ENCODE data around the gene PIPOX.

The PIPOX gene

GRCh38 chr17:29045026-29045425 is 2.1 kb downstream of the PIPOX start:
- DNase-seq (ENCODE audit: low read depth): no peak
- H3K4me3 ChIP-seq (ENCODE audit: low read depth, low read length): no peak overlapping the region
- TF ChIP-seq, protein P1, sequence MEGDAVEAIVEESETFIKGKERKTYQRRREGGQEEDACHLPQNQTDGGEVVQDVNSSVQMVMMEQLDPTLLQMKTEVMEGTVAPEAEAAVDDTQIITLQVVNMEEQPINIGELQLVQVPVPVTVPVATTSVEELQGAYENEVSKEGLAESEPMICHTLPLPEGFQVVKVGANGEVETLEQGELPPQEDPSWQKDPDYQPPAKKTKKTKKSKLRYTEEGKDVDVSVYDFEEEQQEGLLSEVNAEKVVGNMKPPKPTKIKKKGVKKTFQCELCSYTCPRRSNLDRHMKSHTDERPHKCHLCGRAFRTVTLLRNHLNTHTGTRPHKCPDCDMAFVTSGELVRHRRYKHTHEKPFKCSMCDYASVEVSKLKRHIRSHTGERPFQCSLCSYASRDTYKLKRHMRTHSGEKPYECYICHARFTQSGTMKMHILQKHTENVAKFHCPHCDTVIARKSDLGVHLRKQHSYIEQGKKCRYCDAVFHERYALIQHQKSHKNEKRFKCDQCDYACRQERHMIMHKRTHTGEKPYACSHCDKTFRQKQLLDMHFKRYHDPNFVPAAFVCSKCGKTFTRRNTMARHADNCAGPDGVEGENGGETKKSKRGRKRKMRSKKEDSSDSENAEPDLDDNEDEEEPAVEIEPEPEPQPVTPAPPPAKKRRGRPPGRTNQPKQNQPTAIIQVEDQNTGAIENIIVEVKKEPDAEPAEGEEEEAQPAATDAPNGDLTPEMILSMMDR (IDR thresholded peaks at IDR 0.05; ENCODE audit: insufficient read depth, low read depth, low read length, missing control alignments): no peak

DNA sequence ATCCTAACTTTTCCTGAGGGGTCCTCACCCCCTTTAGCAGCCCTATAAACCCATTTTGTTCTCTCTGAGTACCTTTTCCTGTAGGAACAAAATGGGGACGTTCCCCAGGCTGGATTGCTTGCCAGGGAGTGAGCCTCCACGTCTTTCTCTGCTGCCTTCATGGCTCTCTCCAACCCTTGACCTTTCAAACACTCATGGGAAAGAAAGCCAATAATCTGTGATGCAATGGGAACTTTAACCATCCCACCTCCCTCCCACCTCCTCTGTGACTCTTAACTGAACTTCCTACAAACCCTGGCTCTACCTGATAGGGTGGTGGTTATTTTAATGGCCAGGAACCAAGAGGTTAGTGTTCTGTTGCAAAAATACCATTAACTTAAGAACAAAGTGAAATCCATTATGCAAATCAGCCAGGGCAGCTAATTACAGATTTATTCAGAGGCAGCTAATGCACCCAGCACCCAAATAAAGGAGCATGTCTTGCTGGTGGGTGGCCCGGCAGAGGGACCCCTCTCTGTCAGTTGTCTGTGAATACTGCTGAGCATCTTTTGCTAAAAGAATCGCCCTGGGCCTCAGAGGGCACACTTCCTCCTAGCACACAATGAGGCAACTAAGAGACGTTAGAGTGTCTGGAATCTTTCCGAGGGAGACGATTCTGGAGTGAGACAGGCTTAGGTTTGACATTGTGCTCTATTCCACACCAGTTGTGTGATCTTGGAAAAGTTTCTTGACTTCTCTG is 3.0 kb downstream of the PIPOX start:
- TF ChIP-seq, protein P1 (IDR thresholded peaks at IDR 0.05; ENCODE audit: insufficient read depth, low read depth, low read length, missing control alignments): no peak
- H3K4me3 ChIP-seq (ENCODE audit: low read depth, low read length): no peak overlapping the region
- DNase-seq (ENCODE audit: low read depth): no peak

- DNase-seq (ENCODE audit: low read depth): no peak
- H3K4me3 ChIP-seq (ENCODE audit: low read depth, low read length): no peak overlapping the region
- TF ChIP-seq, protein P1 (IDR thresholded peaks at IDR 0.05; ENCODE audit: insufficient read depth, low read depth, low read length, missing control alignments): no peak
Observed at GRCh38 chr17:29046473-29046839, 3.5 kb downstream of the PIPOX start.

DNA sequence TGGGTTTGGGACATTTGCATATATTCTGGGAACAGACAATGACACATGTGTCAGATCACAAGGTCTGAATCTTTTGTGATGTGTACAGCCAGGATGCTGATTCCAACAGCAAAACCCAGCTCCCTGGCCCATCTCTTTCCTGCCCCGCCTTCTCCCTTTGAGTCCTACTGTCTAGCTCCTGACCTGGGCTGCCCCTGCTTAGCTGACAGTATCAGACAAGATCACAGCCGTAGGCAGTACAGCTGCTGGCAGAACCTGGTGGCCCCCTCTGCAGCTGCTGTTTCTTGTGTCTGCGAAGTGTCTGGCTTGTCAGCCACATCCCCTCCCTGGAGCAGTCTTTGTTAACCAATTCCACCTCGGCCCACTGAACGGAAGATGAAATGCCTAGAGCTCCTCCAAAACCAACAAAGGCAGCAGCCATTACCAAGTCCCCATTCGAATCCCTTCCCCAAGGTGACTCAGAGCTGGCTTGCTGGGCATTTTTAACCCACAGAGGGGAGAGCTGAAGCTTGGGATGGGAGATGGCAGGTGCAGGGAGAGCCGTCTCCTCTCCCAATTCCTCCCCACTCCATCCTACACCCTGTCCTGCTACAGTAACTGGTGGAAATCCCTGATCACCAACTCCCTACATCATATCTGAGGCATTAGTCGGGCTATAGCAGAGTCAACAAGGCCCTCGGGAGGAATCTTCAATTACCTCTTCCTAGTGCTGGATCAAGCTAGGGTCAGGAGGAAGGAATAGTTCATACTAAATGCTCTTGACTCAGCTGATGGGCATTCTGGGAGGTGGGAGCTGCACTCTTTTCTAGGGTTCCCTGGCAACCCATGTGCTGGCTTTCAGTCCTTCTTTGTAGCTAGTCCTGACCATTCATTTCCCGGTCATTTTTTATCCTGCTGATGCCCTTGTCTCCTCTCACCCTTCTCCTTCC is 5.8 kb downstream of the PIPOX start:
- H3K4me3 ChIP-seq (ENCODE audit: low read depth, low read length): no peak overlapping the region
- TF ChIP-seq, protein P1 (IDR thresholded peaks at IDR 0.05; ENCODE audit: insufficient read depth, low read depth, low read length, missing control alignments): no peak
- DNase-seq (ENCODE audit: low read depth): no peak

DNA sequence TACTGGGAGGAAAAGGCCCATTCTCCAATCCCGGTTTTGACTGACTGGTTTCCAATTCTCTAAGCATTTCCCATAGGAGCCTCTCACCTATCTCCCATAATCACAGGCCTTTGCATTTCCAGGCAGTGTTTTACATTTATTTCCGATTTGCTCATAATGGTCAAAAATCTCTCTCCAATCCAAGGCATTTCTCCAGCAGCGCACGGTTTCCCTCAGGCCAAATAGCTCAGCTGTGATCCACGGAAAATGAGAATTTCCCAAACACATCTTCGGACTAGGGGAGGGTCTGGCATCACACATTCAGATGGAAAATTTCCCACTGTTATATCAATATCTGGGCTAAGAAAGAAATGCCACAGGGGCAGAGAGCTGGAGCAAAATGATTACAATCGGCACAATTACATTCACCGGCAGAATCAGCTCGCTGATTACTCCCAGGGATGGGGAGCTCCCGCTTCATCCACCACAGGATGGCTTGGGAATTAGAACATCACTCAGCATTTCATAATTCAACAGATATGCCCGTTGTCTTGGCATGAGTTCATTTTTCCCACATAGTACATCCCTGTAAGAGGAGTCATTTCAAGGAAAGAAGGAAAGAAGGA is 6.7 kb downstream of the PIPOX start:
- TF ChIP-seq, protein P1 (IDR thresholded peaks at IDR 0.05; ENCODE audit: insufficient read depth, low read depth, low read length, missing control alignments): no peak
- no peak for DNase-seq (ENCODE audit: low read depth)

DNA sequence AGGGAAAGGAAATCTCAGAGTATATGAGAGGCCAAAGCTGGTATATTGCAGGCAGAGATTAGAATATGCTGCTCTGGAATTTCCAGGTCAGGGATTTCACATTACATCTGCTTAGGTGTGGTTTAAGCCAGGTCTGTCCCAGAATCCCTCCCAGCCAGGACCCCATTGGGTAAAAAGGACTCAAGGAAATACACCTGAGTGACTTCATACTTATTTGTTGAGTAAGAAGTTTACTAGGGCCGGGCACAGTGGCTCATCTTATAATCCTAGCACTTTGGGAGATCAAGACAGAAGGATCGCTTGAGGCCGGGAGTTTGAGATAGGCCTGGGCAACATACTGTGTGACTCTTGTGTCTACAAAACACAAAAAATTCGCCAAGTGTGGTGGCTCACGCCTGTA is 7.2 kb downstream of the PIPOX start:
- TF ChIP-seq, protein P1 (IDR thresholded peaks at IDR 0.05; ENCODE audit: insufficient read depth, low read depth, low read length, missing control alignments): no peak
- H3K4me3 ChIP-seq (ENCODE audit: low read depth, low read length): no peak overlapping the region
- no peak for DNase-seq (ENCODE audit: low read depth)

More for the DNA sequence above, 6.7 kb downstream of the PIPOX start:
- H3K4me3 ChIP-seq (ENCODE audit: low read depth, low read length): no peak overlapping the region
